Cerebellar nuclear complex (tissue), 1 donor: ENCODE results near the gene CEP20.
"Not testable (repeated sequence)": the region's sequence is repeated elsewhere in the genome, so short reads cannot be mapped to it uniquely, and the experiment has no call there.

Experiments used
- DNase-seq, 2 experiments: peaks; one replicate each; lab custom pipeline; 2025; lab: John Stamatoyannopoulos, UW

Gene CEP20, protein sequence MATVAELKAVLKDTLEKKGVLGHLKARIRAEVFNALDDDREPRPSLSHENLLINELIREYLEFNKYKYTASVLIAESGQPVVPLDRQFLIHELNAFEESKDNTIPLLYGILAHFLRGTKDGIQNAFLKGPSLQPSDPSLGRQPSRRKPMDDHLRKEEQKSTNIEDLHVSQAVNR

DNA sequence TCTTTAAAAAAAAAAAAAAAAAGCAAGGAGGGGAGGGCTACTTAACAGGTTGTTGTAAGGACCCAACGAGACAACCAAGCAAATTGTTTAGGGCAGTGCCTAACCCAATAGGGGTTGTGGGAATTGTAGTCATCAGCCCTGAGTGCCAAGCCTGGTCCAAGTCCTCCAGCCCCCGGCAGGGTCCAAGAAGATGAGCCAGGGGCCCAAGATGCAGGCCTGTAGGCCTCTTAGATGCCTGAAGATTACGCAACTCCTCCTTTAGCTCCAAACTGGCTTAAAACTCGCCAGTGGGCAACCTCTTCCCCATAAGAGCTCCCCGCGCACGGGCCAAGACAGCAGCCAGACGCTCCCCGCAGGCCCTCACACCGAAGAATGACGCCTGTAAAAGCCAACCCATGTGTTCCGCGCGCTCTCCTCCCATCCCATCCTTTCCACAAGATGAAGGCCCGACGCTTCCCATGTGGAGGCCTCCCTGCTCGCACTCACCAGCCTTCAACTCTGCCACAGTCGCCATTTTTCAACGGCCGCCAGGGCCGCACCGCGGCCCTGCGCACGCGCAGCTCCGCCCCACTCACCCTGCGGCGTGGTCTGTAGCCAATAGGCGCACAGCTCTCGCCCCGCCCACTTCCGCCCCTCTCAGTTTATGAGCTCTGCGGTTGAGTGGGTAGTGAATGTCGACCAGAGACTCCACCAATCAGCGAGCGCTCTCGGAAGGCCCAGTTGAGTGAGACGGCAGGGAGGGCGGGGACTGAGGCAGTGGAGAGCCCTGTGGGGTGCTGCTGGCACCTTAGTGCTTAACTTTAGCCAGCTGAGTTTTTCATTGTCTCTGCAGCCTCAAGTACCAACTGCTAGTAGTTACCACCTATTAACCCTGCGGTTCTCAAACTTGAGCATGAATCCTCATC, at the start of gene CEP20:
Gene CEP20, minus strand, starts transcription at position 532 of the 905 bp plus-strand sequence. Its CDS starts 18 bp downstream, at position 514.
- DNase-seq, result peak; percentile 94 to 95

DNA sequence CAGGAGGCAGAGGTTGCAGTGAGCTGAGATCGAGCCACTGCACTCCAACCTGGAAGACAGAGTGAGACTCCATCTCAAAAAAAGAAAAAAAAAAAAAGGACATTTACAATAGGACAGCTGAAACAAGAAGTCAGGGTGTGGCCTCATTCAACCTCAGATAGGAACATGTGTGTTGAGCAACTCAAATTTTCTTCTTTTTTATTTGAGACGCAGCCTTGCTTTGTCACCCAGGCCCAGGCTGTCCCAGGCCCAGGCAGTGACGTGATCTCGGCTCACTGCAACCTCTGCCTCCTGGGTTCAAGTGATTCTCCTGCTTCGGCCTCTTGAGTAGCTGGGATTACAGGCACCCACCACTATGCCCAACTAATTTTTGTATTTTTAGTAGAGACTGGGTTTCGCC, 48.4 kb upstream of the CEP20 start:
- DNase-seq, result not testable (repeated sequence)

DNA sequence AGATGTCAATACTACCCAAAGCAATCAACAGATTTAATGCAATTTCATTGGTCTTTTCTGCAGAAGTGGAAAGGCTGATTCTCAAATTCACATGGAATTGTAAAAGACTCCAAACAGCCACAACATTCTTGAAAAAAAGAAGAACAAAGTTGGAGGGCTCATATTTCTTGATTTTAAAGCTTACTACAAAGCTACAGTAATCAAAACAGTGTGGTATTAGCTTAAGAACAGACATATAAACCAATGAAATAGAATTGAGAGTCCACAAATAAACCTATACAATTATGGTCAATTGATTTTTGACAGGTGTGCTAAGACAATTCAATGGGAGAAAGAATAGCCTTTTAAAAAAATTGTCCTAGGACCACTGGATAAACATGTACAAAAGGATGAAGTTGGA, 46.6 kb upstream of the CEP20 start:
- DNase-seq, result no peak

DNA sequence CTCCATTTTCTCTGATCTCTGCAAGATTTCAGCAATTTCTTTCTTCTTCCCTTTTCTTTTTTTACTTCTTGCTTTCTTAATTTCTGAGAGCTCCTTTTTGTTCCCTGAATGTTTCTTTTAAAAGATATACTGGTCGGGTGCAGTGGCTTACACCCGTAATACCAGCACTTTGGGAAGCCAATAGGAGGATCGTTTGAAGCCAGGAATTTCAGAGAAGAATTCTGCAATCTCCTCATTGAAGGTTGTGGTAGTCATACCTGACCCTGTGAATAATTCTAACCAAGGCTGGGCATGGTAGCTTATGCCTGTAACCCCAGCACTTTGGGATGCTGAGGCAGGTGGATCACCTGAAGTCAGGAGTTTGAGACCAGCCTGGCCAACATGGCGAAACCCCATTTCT, 45.4 kb upstream of the CEP20 start:
- DNase-seq, result no peak

DNA sequence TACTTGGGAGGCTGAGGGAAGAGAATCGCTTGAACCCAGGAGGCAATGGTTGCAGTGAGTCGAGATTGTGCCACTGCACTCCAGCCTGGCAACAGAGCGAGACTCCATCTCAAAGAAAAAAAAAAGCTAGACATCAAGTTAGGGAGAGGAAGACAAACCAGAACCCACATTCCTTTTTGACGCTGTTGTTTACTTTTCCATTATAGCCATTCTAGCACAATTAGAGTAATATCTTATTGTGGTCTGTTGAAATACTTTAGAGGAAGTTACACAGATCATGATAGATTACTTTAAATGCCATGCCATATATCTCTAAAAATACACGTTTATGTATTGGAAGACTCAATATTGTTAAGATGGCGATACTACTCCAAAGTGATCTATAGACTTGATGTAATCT, 44.5 kb upstream of the CEP20 start:
- no peak for DNase-seq

DNA sequence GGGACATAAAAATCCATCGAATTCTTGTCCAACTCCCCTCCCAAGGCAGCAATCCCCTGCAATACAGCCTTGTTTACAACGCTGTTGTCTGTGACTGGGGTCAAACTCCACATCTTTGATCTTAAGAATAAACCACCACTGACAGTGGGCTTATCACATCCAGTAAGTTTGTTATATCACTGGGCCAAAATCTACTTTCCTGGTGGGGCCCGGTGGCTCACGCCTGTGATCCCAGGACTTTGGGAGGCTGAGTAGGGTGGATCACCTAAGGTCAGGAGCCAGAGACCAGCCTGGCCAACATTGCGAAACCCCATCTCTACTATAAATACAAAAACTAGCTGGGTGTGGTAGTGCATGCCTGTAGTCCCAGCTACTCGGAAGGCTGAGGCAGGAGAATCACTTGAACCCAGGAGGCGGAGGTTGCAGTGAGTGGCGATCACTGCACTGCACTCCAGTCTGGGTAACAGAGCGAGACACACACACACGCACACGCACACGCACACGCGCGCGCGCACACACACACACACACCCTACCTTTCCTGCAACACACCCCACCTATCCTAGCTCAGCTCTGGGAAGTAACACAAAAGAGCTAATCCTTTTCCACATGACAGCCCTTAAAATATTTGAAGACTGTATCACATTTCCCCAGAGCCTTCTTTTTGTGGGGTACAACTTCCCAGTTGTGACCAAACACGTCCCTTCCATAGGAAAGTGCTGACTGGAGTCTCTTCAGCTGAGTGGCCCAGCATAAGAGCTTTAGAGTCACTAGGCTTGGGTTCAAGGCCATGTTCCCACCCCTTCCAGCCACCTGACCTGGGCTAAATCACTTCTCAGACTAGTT, 40.1 kb upstream of the CEP20 start:
- no peak for DNase-seq

DNA sequence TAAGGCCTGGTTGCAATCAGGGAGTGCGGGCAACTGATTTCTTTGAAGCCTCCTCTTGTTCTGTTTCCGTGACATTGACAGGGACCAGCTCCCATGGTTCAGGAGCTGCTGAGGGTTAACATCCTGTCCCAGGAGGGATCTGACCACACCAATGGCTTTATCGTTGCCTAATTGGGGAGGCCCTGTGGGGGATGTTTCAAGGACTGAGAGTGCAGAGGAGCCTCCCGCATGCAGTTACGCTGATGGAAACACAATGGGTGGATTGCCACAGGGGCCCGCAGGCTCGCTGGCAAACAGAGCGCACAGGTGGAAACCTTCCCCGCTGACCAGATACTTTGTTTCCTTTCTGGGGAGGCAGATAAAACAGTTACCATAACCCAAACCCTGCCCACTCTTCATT, 37.2 kb upstream of the CEP20 start:
- DNase-seq, result no peak

DNA sequence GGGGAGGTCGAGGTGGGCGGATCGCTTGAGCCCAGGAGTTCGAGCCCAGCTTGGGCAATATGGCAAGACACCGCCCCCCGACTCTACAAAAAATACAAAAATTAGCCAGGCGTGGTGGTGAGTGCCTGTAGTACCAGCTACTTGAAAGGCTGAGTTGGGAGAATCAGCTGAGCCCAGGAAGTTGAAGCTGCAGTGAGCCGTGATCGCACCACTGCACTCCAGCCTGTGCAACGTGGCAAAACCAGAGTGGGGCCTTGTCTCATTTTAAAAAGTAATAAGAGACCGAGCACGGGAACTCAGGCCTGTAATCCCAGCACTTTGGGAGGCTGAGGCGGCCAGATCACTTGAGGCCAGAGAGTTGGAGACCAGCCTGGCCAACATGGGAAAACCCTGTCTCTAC, 36.6 kb upstream of the CEP20 start:
- DNase-seq, result no peak

DNA sequence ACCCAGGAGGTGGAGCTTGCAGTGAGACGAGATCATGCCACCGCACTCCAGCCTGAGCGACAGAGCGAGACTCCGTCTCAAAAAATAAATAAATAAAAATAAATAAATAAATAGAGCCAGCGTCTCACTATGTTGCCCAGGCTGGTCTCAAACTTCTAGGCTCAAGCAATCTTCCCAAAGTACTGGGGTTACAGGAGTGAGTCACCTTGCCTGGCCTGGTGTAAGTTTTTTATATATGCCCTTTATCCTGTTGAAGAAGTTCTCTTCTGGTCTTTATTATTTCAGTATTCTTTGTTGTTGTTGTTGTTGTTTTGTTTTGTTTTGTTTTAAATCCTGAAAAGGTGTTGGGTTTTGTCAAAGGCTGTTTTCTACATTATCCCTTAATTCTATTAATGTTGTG, 30.9 kb upstream of the CEP20 start:
- DNase-seq, result no peak

DNA sequence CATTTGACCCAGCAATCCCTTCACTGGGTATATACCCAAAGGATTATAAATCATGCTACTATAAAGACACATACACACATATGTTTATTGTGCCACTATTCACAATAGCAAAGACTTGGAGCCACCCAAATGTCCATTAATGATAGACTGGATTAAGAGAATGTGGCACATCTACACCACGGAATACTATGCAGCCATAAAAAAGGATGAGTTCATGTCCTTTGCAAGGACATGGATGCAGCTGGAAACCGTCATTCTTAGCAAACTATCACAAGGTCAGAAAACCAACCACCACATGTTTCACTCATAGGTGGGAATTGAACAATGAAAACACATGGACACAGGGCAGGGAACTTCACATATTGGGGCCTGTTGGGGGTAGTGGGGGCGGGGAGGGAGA, 29.9 kb upstream of the CEP20 start:
- DNase-seq, result not testable (repeated sequence)

DNA sequence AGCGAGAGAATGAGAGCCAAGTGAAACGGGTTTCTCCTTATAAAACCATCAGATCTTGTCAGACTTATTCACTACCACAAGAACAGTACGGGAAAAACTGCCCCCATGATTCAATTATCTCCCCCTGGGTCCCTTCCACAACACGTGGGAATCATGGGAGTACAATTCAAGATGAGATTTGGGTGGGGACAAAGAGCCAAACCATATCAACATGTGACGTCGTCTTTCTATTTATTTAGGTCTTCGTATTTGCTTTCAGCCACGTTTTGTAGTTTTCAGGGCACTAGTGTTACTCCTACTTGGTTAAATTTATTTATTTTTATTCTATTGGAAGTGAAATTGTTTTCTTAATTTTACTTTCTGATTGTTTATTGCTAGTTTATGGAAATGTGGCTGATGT, 27.9 kb upstream of the CEP20 start:
- no peak for DNase-seq

DNA sequence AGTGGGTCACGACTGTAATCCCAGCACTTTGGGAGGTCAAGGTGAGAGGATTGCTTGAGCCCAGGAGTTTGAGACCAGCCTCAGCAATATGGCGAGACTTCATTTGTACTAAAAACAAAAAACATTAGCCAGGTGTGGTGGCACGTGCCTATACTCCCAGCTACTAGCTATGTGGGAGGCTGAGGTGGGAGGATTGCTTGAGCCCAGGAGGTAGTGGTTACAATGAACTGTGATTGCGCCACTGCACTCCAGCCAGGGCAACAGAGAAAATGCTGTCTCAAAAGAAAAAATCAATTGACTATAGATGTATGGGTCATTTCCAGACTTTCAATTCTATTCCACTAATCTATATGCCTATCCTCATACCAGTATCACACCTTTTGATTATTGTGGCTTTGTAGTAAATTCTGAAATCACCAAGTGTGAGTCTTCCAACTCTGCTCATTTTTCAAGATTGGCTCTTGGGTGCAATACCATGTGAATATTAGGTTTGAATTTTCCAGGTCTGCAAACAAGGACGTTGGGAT, 27.2 kb upstream of the CEP20 start:
- DNase-seq, result no peak

DNA sequence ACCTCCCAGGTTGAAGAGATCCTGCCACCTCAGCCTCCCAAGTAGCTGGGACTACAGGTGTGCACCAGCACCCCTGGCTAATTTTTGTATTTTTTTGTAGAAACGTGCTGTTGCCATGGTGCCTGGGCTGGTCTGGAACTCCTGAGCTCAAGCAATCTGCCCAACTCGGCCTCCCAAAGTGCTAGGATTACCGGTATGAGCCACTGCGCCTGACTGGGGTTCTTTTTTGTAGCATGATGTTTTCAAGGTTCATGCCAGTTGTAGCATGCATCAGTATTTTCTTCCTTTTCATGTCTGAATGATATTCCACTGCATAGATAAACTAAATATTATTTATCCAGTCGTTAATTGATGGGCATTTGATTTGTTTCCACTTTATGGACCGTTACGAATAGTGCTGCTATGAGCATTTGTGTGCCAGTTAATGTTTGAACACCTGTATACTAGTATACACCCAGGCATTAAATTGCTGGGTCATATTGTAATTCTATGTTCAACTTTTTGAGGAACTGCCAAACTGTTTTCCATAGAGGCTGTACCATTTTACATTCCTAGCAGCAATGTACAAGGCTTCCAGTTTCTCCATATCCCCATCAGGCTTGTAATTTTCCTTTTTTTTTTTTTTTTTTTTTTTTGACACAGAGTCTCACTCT, 24.8 kb upstream of the CEP20 start:
- no peak for DNase-seq

DNA sequence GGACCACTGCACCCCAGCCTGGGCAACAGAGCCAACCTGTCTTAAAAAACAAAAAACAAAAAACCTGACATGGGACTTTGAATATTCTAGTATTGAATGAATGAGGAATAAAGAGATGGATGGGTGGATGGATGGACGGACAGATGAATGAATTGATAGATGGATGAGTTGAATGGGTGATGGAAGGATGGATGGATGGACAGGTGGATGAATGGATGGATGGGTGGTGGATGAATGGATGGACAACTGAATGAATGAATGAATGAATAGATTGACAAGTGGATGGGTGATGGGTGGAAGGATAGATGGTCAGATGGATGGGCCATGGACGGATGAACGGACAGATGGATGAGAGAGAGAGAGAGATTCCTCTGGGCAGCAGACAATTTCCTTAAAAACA, 22.8 kb upstream of the CEP20 start:
- no peak for DNase-seq

DNA sequence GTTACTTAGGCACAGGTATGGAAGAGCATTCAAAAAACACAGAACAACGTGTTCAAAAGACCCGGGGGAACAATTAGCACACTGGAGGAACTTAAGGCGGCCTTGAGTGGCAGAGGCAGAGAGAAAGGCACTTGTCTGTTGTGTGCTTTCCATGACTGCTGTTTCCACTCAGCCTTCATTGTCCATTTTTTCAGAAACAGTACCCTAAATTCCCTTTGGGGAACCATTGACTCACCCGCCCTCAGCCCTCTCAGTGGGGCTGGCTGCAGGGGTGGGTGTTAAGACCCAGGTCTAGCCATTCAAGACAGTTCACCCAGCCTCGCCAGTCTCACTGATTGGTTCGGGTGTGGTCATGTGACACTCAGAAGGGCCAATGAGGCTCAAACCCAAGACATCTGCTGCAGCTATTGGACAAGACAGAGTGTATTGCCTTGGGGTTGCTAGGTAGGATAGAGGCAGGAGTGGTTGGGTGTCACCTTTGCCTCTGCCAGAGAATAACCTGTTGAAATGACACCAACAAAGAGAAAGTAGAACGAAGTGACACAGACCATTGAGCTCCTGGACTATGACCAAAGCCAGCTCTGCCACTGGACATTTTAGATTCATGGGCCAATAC, 19.6 kb upstream of the CEP20 start:
- DNase-seq, result no peak

DNA sequence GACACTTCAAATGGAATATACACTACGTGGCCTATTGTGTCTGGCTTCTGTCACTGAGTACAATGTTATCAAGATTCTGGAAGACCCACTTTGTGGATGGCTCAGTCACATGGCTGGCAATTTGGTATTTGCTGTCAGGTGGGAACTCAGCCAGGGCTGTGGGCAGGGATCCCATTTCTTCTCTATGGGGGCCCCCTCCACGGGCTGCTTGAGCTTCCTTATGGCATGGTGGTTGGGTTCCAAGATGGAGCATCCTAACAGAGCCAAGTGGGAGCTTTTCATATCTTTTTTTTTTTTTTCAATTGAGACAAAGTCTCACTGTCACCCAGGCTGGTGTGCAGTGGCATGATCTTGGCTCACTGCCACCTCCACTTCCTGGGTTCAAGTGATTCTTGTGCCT, 18.0 kb upstream of the CEP20 start:
- DNase-seq, result no peak

DNA sequence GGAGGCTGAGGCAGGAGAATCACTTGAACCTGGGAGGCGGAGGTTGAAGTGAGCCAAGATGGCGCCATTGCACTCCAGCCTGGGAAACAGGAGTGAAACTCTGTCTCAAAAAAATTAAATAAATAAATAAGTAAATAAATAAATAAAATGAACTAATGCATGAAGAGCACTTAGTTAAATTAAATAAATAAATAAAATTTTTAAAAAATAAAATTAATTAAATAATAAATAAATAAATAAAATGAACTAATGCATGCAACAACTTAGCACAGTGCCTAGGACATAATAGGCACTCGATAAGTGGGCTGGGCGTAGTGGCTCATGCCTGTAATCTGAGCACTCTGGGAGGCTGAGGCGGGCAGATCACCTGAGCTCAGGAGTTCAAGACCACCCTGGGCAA, 15.6 kb upstream of the CEP20 start:
- no peak for DNase-seq

DNA sequence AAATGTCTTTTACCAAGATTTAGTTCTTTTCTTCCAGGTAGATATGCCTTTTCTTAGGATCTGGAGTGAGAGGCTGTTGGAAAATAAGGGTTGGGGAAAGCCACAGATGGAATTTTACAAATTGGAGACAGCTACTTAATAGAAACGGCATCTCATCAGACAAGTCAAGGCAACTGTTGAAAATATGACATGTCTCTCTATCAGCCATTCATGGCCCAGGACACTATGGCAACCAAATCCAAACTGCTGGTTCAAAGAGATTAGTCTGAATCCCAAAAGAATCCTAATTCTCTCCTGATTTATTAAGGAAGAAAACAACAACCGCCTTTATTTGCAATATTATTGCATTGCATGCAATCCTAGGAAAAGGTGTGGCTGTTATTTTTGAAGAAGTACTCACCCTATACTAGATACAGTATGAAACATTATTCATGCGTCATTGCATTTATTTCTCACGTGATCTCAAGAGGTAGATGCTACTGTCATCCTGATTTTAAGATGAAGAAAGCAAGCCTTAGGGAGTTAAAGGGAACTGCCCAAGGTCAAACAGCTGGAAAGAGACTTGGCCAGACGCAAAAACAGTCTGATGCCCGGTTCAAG, 12.6 kb upstream of the CEP20 start:
- no peak for DNase-seq

DNA sequence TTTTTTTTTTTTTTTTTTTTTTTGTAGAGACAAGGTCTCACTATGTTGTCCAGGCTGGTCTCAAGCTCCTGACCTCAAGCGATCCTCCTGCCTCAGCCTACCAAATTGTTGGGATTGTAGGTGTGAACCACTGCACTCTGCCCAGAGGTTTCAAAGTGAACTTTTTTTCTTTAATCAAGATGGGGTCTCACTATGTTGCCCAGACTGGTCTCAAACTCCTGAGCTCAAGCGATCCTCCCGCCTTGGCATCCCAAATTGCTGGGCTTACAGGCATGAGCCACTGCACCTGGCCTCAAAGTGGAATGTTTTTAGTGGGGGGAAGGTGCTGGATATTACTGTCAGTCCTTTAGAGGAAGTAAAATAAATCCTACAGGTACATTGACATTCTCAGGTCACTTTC, 12.0 kb upstream of the CEP20 start:
- no peak for DNase-seq

DNA sequence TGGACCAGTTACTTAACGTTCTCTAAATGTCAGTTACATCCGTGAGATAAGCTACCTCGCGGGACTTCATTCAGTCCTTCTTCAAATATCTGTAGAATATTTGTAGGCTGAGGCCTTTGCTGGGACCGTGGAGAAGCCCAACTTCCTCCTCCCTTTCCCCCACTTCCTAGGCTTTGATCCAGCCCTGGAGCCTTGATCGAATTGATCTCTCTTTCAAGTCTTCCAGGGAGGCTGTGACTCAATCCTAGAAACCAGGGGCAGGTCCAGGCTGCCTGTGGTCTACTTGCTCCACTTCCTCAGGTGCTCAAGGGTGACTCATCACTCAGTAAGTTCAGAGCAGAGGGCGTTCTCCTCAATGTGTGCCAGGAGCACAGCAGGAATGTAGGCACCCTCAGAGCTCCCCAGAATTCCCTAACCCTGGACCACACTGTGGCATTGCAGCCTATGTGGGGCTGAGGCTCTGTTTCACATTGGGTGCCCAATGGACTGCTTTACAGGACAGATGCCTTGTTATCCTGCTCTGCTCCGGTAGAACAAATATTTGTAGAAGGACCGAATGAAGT, 11.2 kb upstream of the CEP20 start:
- DNase-seq, result no peak

DNA sequence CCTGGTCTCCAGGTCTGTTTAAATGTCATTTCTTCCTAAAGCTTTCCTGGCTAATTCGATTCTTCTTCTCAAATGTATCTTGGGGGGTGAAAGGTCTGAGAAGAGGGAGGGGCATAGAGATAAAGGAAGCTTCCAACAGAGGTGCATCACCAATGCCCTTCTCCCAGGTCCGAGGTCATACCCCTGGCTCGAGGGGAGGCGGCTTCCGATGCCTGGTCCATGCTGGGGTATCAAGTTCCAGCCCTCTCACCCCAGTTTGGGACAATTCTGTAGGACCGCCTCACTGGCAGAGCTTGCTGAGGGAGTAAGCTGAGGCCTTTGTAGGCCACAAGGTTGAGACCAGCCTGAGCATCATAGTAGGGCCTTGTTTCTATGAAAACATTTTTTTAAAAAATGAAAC, 10.3 kb upstream of the CEP20 start:
- DNase-seq, result no peak
